ENCODE measurements around the gene ZDBF2.

- no peak for TF ChIP-seq CTCF (IDR thresholded peaks at IDR 0.05; ENCODE audit: low read depth, low read length, poor library complexity, severe bottlenecking)
- TF ChIP-seq EZH2phosphoT487 (IDR thresholded peaks at IDR 0.05; ENCODE audit: borderline replicate concordance, low read length) = no peak
These were observed 79.2 kb downstream of the ZDBF2 start for GRCh38 chr2:206353685-206354084.

Data from DOHH2 (cell line).